HG02884 (cell line): ENCODE data around the gene PLEKHB1.
"Not testable (repeated sequence)": the region's sequence is repeated elsewhere in the genome, so short reads cannot be mapped to it uniquely, and the experiment has no call there.

Experiments
- ATAC-seq: cut with Tn5 transposase; IDR thresholded peaks from one replicate; pipeline ENCODE4 v1.9.1; 2021; ENCODE audit warnings: mild to moderate bottlenecking, moderate library complexity; ENCODE audit not compliant: unreplicated experiment

Gene PLEKHB1

DNA sequence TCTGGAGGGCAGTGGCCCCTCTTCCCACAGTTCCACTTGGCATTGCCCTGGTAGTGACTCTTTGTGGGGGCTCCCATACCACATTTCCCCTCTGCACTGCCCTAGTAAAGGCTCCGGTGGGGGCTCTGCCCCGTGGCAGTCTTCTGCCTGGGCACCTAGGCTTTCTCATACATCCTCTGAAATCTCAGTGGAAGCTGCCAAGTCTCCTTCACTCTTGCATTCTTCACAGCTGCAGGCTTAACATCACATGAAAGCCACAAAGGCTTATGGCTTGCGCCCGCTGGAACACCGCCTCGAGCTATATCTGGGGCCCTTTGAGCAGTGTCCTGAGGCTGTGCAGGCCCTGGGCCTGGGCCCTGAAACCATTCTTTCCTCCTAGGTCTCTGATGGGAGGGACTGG lies 25.3 kb downstream of the PLEKHB1 start:
- no peak for ATAC-seq

DNA sequence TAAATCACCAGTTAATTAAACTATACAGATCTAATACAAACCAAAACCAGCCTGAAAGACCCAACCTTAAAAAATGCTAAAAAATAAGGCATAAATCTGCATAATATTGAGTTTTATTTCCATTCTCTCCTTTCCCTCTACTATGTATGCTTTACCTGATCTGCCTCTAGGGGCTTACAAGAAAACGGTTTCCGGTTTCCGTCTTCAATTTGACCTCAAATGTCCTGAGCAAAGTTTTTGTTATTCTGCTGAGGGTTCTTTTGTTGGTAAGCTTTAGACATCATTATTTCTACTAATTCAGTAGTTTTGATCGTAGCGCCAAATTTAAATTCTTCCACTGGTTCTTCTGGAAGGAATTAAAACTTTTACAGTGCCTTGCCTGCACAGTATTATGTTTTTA lies 30.2 kb downstream of the PLEKHB1 start:
- not testable (repeated sequence) for ATAC-seq

DNA sequence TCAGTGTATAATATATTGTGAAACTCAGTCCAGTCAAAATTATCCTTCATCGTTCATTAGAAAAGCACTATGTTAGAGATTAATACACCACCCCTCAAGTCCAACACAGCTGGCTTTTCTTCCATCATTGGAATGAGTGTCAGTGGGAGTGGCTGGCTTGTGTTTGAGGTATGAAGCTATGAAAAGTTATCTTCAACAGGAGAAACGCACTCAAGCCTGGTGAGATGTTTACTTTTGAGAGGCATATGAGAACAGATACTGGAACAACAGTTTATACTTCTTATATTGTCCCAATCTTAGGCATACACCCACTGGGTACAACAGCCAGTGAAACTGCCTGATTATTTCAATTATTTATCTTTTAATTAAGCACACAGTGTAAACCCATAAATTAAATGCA lies 34.3 kb downstream of the PLEKHB1 start:
- no peak for ATAC-seq

DNA sequence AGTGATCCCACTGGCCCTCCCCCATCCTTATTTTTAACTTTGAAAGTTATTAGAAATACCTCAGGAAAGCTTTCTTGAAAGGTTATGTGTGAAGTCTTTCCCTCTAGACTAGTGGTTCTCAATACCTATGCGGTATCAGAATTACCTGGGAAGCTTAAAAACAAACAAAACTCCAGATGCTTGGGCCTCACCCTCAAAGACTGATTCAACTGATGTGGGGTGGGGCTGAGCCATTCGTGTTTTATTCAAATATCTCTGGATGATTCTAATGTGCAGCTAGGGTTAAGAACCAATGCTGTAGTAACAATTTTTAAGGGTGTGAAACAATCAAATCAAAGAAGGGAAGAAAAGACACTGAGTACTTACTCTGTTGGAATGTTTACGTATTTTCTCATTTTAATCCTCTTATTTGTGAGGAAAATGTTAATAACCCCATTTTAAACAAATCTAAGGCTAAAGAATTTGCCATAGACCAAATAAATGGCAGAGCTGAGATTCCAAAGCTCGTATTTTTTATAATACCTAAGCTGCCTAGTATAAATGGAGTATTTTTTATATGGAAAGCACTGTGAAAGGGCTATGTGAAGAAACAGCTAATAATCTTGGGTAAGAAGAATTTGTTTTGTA lies 47.6 kb downstream of the PLEKHB1 start:
- ATAC-seq, result no peak

DNA sequence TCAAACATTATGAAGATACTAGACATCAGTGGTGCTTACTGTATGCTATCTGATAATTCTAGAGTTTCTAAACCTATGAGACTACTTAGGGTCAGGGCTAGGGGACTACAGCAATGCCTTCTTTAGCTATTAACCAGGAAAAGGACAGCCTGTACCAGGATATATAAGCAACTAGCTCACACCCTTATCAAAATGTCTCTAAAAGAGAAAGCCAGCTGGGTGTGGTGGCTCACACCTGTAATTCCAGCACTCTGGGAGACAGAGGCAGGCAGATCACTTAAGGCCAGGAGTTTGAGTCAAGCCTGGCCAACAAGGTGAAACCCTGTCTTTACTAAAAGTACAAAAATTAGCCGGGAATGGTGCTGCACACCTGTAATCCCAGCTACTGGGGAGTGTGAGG lies 58.7 kb downstream of the PLEKHB1 start:
- ATAC-seq, result no peak

DNA sequence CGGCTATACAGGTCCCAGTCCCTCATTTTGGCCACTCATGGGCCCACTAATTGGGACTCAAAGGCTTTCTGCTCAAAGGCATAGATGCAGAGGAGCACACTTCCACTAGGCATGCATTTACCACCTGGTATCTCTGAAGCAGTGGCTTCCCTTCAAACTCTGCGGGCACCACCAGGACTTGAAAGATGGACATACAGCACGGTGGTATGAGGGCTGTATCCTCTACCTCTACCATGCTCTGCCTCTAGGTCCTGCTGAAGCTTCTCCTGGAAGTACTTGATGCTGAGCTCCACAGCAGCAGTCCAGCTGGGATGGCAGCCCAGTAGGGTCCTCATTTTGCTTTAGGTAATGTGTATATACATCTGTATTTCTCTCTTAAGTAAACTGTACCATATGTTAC lies 64.6 kb downstream of the PLEKHB1 start:
- no peak for ATAC-seq
